ENCODE results near the gene PKD2L2.
"Not testable (repeated sequence)": the region's sequence is repeated elsewhere in the genome, so short reads cannot be mapped to it uniquely, and the experiment has no call there.

Gene PKD2L2

GRCh38 chr5:137888863-137889759 is at the start of gene PKD2L2:
PKD2L2 (plus strand) TSS chr5:137889457; CDS start chr5:137889492, 35 bp downstream.
- peak; percentile 55 for DNase-seq (ENCODE audit: low spot score)

- DNase-seq (ENCODE audit: low spot score): no peak
These were observed 47.0 kb upstream of the PKD2L2 start for GRCh38 chr5:137842296-137842695.

- DNase-seq (ENCODE audit: low spot score): no peak
These were observed 45.5 kb upstream of the PKD2L2 start for GRCh38 chr5:137843676-137844299.

- DNase-seq (ENCODE audit: low spot score): no peak
These were observed 43.8 kb upstream of the PKD2L2 start for GRCh38 chr5:137845472-137845871.

GRCh38 chr5:137847687-137848086 is 41.6 kb upstream of the PKD2L2 start:
- DNase-seq (ENCODE audit: low spot score): no peak

- DNase-seq (ENCODE audit: low spot score): not testable (repeated sequence)
These were observed 36.1 kb upstream of the PKD2L2 start for GRCh38 chr5:137853165-137853564.

GRCh38 chr5:137856201-137856600 is 33.1 kb upstream of the PKD2L2 start:
- no peak for DNase-seq (ENCODE audit: low spot score)

GRCh38 chr5:137856916-137857862 is 32.1 kb upstream of the PKD2L2 start:
- no peak for DNase-seq (ENCODE audit: low spot score)

GRCh38 chr5:137858223-137858916 is 30.9 kb upstream of the PKD2L2 start:
- DNase-seq (ENCODE audit: low spot score): no peak

GRCh38 chr5:137858954-137859353 is 30.3 kb upstream of the PKD2L2 start:
- no peak for DNase-seq (ENCODE audit: low spot score)

- DNase-seq (ENCODE audit: low spot score): no peak
These were observed 27.0 kb upstream of the PKD2L2 start for GRCh38 chr5:137862251-137862650.

- DNase-seq (ENCODE audit: low spot score): not testable (repeated sequence)
These were observed 25.6 kb upstream of the PKD2L2 start for GRCh38 chr5:137863653-137864052.

GRCh38 chr5:137866541-137867388 is 22.5 kb upstream of the PKD2L2 start:
- DNase-seq (ENCODE audit: low spot score): no peak

GRCh38 chr5:137867664-137868063 is 21.6 kb upstream of the PKD2L2 start, which contains the start of gene MYOT:
MYOT (plus strand) TSS chr5:137867860; CDS start chr5:137870652, 2,792 bp downstream.
- DNase-seq (ENCODE audit: low spot score): no peak

- no peak for DNase-seq (ENCODE audit: low spot score)
These were observed 18.5 kb upstream of the PKD2L2 start for GRCh38 chr5:137870647-137871339.

GRCh38 chr5:137871571-137871970 is 17.7 kb upstream of the PKD2L2 start:
- DNase-seq (ENCODE audit: low spot score): no peak

- DNase-seq (ENCODE audit: low spot score): no peak
These were observed 16.8 kb upstream of the PKD2L2 start for GRCh38 chr5:137872466-137872865.

- no peak for DNase-seq (ENCODE audit: low spot score)
These were observed 13.2 kb upstream of the PKD2L2 start for GRCh38 chr5:137876101-137876500.

- DNase-seq (ENCODE audit: low spot score): no peak
These were observed 8.9 kb upstream of the PKD2L2 start for GRCh38 chr5:137880313-137880712.

GRCh38 chr5:137887831-137888230 is 1.4 kb upstream of the PKD2L2 start:
- no peak for DNase-seq (ENCODE audit: low spot score)

Measured in hematopoietic multipotent progenitor cell treated with erythropoietin and hydrocortisone succinate and interleukin-3 and kit ligand, for 17 days (in vitro differentiated cells).